ENCODE results near the gene PTPRN2. TPM values are rescaled to one million over a fixed set of nuclear protein-coding genes. Genes with fewer than 3 reads are reported as not detected.

PTPRN2 gene
- total and polyA plus RNA-seq, 2 of the 8 experiments (the other 6 are each of a cell fraction or from before 2014, with no cell fraction given), result 2.6 to 4.5 TPM

GRCh38 chr7:158048569-158048968, 539.1 kb downstream of the PTPRN2 start:
- no peak overlapping the region for H2BK5ac ChIP-seq (ENCODE audit: low read depth, low read length)
- H3K56ac ChIP-seq (replicated peaks; ENCODE audit: insufficient read length, low read depth, low read length), result peak overlapping the region; percentile 98
- peaks cover 0 to 5% of the 10 kb centered on the region in 2 experiments for H4K20me1 ChIP-seq (replicated peaks in 1 of 2; ENCODE audit: control insufficient read depth in 1 of 2, insufficient read depth in 2 of 2, low read length in 2 of 2)
- no peak overlapping the region for H4K5ac ChIP-seq (ENCODE audit: insufficient read length, low read depth, low read length)
- H3K79me2 ChIP-seq (ENCODE audit: control insufficient read depth in 1 of 2, insufficient read depth in 2 of 2, low read length in 2 of 2), result no peaks in the 10 kb centered on the region
- no peaks in the 10 kb centered on the region; a peak in 1 of 8 replicates for H3K36me3 ChIP-seq (ENCODE audit: control insufficient read depth in 2 of 4, insufficient read depth in 4 of 4, low read length in 3 of 4)
- no peak overlapping the region for H3K14ac ChIP-seq (ENCODE audit: insufficient read length)
- H2AK5ac ChIP-seq (ENCODE audit: low read depth, low read length), result no peak overlapping the region
- H3K4ac ChIP-seq (replicated peaks; ENCODE audit: insufficient read length, low read depth, low read length), result no peak overlapping the region
- no peaks in the 10 kb centered on the region for H3K79me1 ChIP-seq (ENCODE audit: low read depth, low read length)
- peaks cover 0 to 3% (median under 1%) of the 10 kb centered on the region in 4 experiments; a peak in 2 of 7 replicates for H3K4me1 ChIP-seq (replicated peaks in 1 of 4; ENCODE audit: control insufficient read depth in 3 of 4, insufficient read depth in 4 of 4, low read length in 3 of 4)
- ChIA-PET CTCF (ENCODE audit: partially characterized antibody) (no interaction called here), POLR2A (ENCODE audit: partially characterized antibody) (no interaction called here)
- H2AFZ ChIP-seq (ENCODE audit: low read length), result no peak overlapping the region
- DNase-seq (ENCODE audit: low read depth in 1 of 2, low spot score in 2 of 2), result no peak
- no peak overlapping the region for H2BK12ac ChIP-seq (ENCODE audit: low read depth, low read length)
- no peak overlapping the region for H3K23ac ChIP-seq (ENCODE audit: insufficient read length)
- H3K9me3 ChIP-seq (ENCODE audit: insufficient read depth in 2 of 2, low read depth in 1 of 2, low read length in 1 of 2), result peaks cover 0 to 6% of the 10 kb centered on the region in 2 experiments; a peak in 2 of 4 replicates
- H3K9ac ChIP-seq (replicated peaks in 1 of 4; ENCODE audit: extremely low read depth in 1 of 4, low read depth in 3 of 4, low read length in 3 of 4), result no peak overlapping the region
- no peak overlapping the region for H4K8ac ChIP-seq (ENCODE audit: extremely low read depth, insufficient read depth, low read length)
- H3K4me3 ChIP-seq (ENCODE audit: extremely low read depth in 1 of 4, insufficient read depth in 2 of 4, low read depth in 3 of 4, low read length in 4 of 4), result no peak overlapping the region
- H3K4me2 ChIP-seq (ENCODE audit: insufficient read depth in 1 of 2, low read depth in 2 of 2, low read length in 2 of 2), result no peak overlapping the region
- no peak overlapping the region for H2BK120ac ChIP-seq (replicated peaks; ENCODE audit: low read depth, low read length)
- no peak overlapping the region for H2BK20ac ChIP-seq (ENCODE audit: low read length)
- H3K23me2 ChIP-seq (ENCODE audit: low read depth, low read length), result peaks cover 8% of the 10 kb centered on the region; the same call in 1 of the 2 replicates
- no peaks in the 10 kb centered on the region for H3K27me3 ChIP-seq (replicated peaks in 1 of 4; ENCODE audit: control insufficient read depth in 3 of 4, extremely low read depth in 1 of 4, insufficient read depth in 3 of 4, low read length in 3 of 4)
- H3K27ac ChIP-seq (ENCODE audit: low read depth, low read length), result no peak overlapping the region
- WGBS, 2 experiments (ENCODE audit: extremely low coverage in 1 of 2, insufficient coverage in 1 of 2, insufficient read length in 1 of 2, insufficient replicate concordance in 2 of 2, low coverage in 1 of 2, low lambda C conversion rate in 2 of 2, missing lambda C conversion rate in 1 of 2), result 68% methylated on average over 1 of the region's 1 CpG; no CpG with 5 or more reads in 1 of the 2 experiments
- H2BK15ac ChIP-seq (ENCODE audit: low read length), result no peak overlapping the region
- no peak for FAIRE-seq
- H3K18ac ChIP-seq (ENCODE audit: extremely low read depth, low read length), result no peak overlapping the region
- H4K91ac ChIP-seq (replicated peaks; ENCODE audit: insufficient read length, low read length), result no peak overlapping the region
- TF ChIP-seq, protein P1, sequence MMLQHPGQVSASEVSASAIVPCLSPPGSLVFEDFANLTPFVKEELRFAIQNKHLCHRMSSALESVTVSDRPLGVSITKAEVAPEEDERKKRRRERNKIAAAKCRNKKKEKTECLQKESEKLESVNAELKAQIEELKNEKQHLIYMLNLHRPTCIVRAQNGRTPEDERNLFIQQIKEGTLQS (IDR thresholded peaks at IDR 0.05; ENCODE audit: insufficient read depth, low read depth, low read length), result no peak
- TF ChIP-seq CREB1 (IDR thresholded peaks at IDR 0.05), result no peak
- TF ChIP-seq HDAC6 (IDR thresholded peaks at IDR 0.05; ENCODE audit: low read depth, low read length), result no peak
- no peak for TF ChIP-seq MAX (IDR thresholded peaks at IDR 0.05)
- TF ChIP-seq EP300 (IDR thresholded peaks at IDR 0.05; ENCODE audit: borderline replicate concordance in 1 of 2, low read depth in 2 of 2, low read length in 2 of 2), result no peak
- no peak for TF ChIP-seq RNF2 (IDR thresholded peaks at IDR 0.05; ENCODE audit: borderline replicate concordance, low read depth, low read length, missing control alignments, poor library complexity, severe bottlenecking)
- TF ChIP-seq SIRT6 (IDR thresholded peaks at IDR 0.05; ENCODE audit: low read length), result no peak
- TF ChIP-seq JUN (IDR thresholded peaks at IDR 0.05; ENCODE audit: low read depth, low read length), result no peak
- no peak for TF ChIP-seq TEAD4 (IDR thresholded peaks at IDR 0.05; ENCODE audit: low read depth, low read length)
- no peak for TF ChIP-seq PHF8 (conservative IDR thresholded peaks at IDR 0.05; ENCODE audit: low read depth, low read length)
- no peak for TF ChIP-seq ZNF274 (IDR thresholded peaks at IDR 0.05; ENCODE audit: borderline replicate concordance, extremely low read depth, low read length)
- no peak for TF ChIP-seq BRCA1 (IDR thresholded peaks at IDR 0.05; ENCODE audit: low read depth, low read length)
- TF ChIP-seq TAF7 (optimal IDR thresholded peaks at IDR 0.05; ENCODE audit: borderline replicate concordance, low read depth, low read length), result no peak
- TF ChIP-seq RXRA (IDR thresholded peaks at IDR 0.05; ENCODE audit: insufficient read depth, low read depth, low read length), result no peak

All from H1 (cell line).